WTC11 (cell line): Measurements from ENCODE around the gene DECR2. TPM values are rescaled to one million over a fixed set of nuclear protein-coding genes. Genes with fewer than 3 reads are reported as not detected.

Experiments
- CDX4 ChIP-seq: fragments of 250-450 bp; sonication (Bioruptor Pico); IDR thresholded peaks from 2 replicates; pipeline ENCODE4 v1.9.0; 2021; ENCODE audit warnings: moderate library complexity, mild to moderate bottlenecking, inconsistent platforms, borderline replicate concordance
- E2F1 ChIP-seq: sonication (generic); formaldehyde crosslinking; IDR thresholded peaks from 2 replicates; pipeline ENCODE4 v1.8.0; 2022; ENCODE audit warnings: mild to moderate bottlenecking, missing genetic modification reagents
- ETV6 ChIP-seq: sonication (generic); formaldehyde crosslinking; IDR thresholded peaks from 2 replicates; pipeline ENCODE4 v1.8.1; 2022; ENCODE audit warnings: mild to moderate bottlenecking, missing genetic modification reagents
- GABPB1 ChIP-seq: sonication (generic); formaldehyde crosslinking; IDR thresholded peaks from 2 replicates; pipeline ENCODE4 v1.8.1; 2023; ENCODE audit warnings: mild to moderate bottlenecking, missing genetic modification reagents
- HMGXB4 ChIP-seq: sonication (generic); formaldehyde crosslinking; IDR thresholded peaks from 2 replicates; pipeline ENCODE4 v1.8.1; 2023; ENCODE audit warnings: mild to moderate bottlenecking, moderate library complexity, missing genetic modification reagents
- IRF1 ChIP-seq: sonication (generic); formaldehyde crosslinking; IDR thresholded peaks from 2 replicates; pipeline ENCODE4 v1.8.0; 2023; ENCODE audit warnings: missing genetic modification reagents
- OVOL2 ChIP-seq: fragments of 250-450 bp; sonication (Bioruptor Pico); IDR thresholded peaks from 2 replicates; pipeline ENCODE4 v1.9.0; 2021; ENCODE audit warnings: mild to moderate bottlenecking, borderline replicate concordance
- PREB ChIP-seq: sonication (generic); formaldehyde crosslinking; IDR thresholded peaks from 2 replicates; pipeline ENCODE4 v1.8.1; 2022; ENCODE audit warnings: mild to moderate bottlenecking, missing genetic modification reagents, moderate library complexity, borderline replicate concordance
- RELA ChIP-seq: sonication (generic); formaldehyde crosslinking; IDR thresholded peaks from 2 replicates; pipeline ENCODE4 v1.8.1; 2022; ENCODE audit warnings: missing genetic modification reagents, mild to moderate bottlenecking, borderline replicate concordance
- RORB ChIP-seq: fragments of 250-450 bp; sonication (Bioruptor Pico); IDR thresholded peaks from 2 replicates; pipeline ENCODE4 v1.9.0; 2021; ENCODE audit warnings: mild to moderate bottlenecking
- SMAD3 ChIP-seq: sonication (generic); formaldehyde crosslinking; IDR thresholded peaks from 2 replicates; pipeline ENCODE4 v1.8.0; 2022; ENCODE audit warnings: missing genetic modification reagents, mild to moderate bottlenecking, borderline replicate concordance
- SOX15 ChIP-seq: fragments of 250-450 bp; sonication (Bioruptor Pico); IDR thresholded peaks from 2 replicates; pipeline ENCODE4 v1.9.0; 2021; ENCODE audit warnings: mild to moderate bottlenecking
- STAT6 ChIP-seq: sonication (generic); formaldehyde crosslinking; conservative IDR thresholded peaks from 2 replicates; pipeline ENCODE4 v1.8.1; 2023; ENCODE audit warnings: mild to moderate bottlenecking, low read depth, missing genetic modification reagents, moderate library complexity
- TP53 ChIP-seq: sonication (generic); formaldehyde crosslinking; IDR thresholded peaks from 2 replicates; pipeline ENCODE4 v1.8.1; 2023; ENCODE audit warnings: mild to moderate bottlenecking, missing genetic modification reagents
- ZNF138 ChIP-seq: sonication (generic); formaldehyde crosslinking; conservative IDR thresholded peaks from 2 replicates; pipeline ENCODE4 v1.8.1; 2022; ENCODE audit warnings: mild to moderate bottlenecking, moderate library complexity, missing genetic modification reagents
- ZNF232 ChIP-seq: sonication (generic); formaldehyde crosslinking; IDR thresholded peaks from 2 replicates; pipeline ENCODE4 v1.8.0; 2022; ENCODE audit warnings: mild to moderate bottlenecking, missing genetic modification reagents
- total RNA-seq: library from RNA; stranded (reverse); gene quantifications from 3 replicates; pipeline ENCODE4 v1.2.3, GENCODE V29; 2021
- TF ChIP-seq, protein P1 (sequence below): sonication (generic); formaldehyde crosslinking; IDR thresholded peaks from 2 replicates; pipeline ENCODE4 v1.8.1; 2022; ENCODE audit warnings: missing genetic modification reagents, borderline replicate concordance
- TF ChIP-seq, protein P2 (sequence below): fragments of 200-600 bp; IDR thresholded peaks from 2 replicates; pipeline ENCODE4 v1.8.0; 2022; ENCODE audit warnings: antibody characterized with exemption
- TF ChIP-seq, protein P3 (sequence below): sonication (generic); formaldehyde crosslinking; IDR thresholded peaks from 2 replicates; pipeline ENCODE4 v1.8.1; 2023; ENCODE audit warnings: mild to moderate bottlenecking, missing genetic modification reagents, borderline replicate concordance
- TF ChIP-seq, protein P4 (sequence below): fragments of 250-450 bp; sonication (Bioruptor Pico); IDR thresholded peaks from 2 replicates; pipeline ENCODE4 v2.1.2; 2022; ENCODE audit warnings: mild to moderate bottlenecking, moderate library complexity

Gene DECR2
- total RNA-seq, 1 experiment from 2014 or later = 43.6 TPM

DNA sequence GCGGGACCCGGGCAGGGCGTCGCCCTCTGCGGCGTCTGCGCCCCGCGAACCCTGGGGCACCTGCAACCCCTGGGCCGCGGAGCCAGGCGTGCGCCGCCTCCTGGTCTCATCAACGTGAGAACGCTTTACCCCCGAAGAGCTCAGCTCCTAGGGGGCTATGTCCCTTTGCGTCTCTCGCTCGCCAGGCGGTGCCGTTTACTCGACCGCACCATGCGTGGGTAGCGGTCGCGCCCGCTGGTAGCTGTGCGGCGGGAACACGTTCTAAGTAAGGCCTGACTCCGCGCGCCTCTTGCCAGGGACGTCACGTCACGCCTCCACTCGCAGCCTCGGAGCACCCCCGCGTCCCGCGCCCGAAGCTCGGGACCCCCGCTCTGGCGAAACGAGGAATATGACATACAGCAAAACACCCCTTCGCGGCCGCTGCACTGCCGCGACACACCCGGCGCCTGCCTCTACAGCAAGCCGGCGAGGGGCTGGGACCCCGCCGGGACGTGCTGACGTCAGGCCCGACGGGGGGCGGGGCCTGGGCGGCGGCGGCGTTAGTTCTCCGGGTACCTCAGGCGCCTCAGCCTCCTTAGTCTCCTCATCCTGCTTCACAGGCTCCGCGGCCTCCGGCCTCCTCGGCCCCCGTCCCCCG lies 23.5 kb downstream of the DECR2 start, which contains the start of gene RAB11FIP3 (continued):
- 0 out of 2 replicates have a peak, but pooled peaks have one; percentile 16 for TF ChIP-seq PREB
- TF ChIP-seq SMAD3 (CRISPR knock-in tag) = 0 out of 2 replicates have a peak, but pooled peaks have one; percentile 17
- no peak for TF ChIP-seq RORB
- peak; percentile 69 for TF ChIP-seq ZNF232 (CRISPR knock-in tag)
- TF ChIP-seq, protein P1, sequence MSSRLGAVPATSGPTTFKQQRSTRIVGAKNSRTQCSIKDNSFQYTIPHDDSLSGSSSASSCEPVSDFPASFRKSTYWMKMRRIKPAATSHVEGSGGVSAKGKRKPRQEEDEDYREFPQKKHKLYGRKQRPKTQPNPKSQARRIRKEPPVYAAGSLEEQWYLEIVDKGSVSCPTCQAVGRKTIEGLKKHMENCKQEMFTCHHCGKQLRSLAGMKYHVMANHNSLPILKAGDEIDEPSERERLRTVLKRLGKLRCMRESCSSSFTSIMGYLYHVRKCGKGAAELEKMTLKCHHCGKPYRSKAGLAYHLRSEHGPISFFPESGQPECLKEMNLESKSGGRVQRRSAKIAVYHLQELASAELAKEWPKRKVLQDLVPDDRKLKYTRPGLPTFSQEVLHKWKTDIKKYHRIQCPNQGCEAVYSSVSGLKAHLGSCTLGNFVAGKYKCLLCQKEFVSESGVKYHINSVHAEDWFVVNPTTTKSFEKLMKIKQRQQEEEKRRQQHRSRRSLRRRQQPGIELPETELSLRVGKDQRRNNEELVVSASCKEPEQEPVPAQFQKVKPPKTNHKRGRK = no peak
- TF ChIP-seq OVOL2 (CRISPR knock-in tag) = no peak
- TF ChIP-seq ZNF138 = no peak
- 0 out of 2 replicates have a peak, but pooled peaks have one; percentile 66 for TF ChIP-seq ETV6
- TF ChIP-seq IRF1 (CRISPR knock-in tag) = no peak
- no peak for TF ChIP-seq TP53 (CRISPR knock-in tag)
- TF ChIP-seq RELA (CRISPR knock-in tag) = no peak
- no peak for TF ChIP-seq SOX15
- TF ChIP-seq, protein P2, sequence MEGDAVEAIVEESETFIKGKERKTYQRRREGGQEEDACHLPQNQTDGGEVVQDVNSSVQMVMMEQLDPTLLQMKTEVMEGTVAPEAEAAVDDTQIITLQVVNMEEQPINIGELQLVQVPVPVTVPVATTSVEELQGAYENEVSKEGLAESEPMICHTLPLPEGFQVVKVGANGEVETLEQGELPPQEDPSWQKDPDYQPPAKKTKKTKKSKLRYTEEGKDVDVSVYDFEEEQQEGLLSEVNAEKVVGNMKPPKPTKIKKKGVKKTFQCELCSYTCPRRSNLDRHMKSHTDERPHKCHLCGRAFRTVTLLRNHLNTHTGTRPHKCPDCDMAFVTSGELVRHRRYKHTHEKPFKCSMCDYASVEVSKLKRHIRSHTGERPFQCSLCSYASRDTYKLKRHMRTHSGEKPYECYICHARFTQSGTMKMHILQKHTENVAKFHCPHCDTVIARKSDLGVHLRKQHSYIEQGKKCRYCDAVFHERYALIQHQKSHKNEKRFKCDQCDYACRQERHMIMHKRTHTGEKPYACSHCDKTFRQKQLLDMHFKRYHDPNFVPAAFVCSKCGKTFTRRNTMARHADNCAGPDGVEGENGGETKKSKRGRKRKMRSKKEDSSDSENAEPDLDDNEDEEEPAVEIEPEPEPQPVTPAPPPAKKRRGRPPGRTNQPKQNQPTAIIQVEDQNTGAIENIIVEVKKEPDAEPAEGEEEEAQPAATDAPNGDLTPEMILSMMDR = no peak
- no peak for TF ChIP-seq CDX4 (CRISPR knock-in tag)
- TF ChIP-seq E2F1 (CRISPR knock-in tag) = 0 out of 2 replicates have a peak, but pooled peaks have one; percentile 37
- TF ChIP-seq, protein P3, sequence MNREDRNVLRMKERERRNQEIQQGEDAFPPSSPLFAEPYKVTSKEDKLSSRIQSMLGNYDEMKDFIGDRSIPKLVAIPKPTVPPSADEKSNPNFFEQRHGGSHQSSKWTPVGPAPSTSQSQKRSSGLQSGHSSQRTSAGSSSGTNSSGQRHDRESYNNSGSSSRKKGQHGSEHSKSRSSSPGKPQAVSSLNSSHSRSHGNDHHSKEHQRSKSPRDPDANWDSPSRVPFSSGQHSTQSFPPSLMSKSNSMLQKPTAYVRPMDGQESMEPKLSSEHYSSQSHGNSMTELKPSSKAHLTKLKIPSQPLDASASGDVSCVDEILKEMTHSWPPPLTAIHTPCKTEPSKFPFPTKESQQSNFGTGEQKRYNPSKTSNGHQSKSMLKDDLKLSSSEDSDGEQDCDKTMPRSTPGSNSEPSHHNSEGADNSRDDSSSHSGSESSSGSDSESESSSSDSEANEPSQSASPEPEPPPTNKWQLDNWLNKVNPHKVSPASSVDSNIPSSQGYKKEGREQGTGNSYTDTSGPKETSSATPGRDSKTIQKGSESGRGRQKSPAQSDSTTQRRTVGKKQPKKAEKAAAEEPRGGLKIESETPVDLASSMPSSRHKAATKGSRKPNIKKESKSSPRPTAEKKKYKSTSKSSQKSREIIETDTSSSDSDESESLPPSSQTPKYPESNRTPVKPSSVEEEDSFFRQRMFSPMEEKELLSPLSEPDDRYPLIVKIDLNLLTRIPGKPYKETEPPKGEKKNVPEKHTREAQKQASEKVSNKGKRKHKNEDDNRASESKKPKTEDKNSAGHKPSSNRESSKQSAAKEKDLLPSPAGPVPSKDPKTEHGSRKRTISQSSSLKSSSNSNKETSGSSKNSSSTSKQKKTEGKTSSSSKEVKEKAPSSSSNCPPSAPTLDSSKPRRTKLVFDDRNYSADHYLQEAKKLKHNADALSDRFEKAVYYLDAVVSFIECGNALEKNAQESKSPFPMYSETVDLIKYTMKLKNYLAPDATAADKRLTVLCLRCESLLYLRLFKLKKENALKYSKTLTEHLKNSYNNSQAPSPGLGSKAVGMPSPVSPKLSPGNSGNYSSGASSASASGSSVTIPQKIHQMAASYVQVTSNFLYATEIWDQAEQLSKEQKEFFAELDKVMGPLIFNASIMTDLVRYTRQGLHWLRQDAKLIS (CRISPR knock-in tag) = no peak
- TF ChIP-seq, protein P4, sequence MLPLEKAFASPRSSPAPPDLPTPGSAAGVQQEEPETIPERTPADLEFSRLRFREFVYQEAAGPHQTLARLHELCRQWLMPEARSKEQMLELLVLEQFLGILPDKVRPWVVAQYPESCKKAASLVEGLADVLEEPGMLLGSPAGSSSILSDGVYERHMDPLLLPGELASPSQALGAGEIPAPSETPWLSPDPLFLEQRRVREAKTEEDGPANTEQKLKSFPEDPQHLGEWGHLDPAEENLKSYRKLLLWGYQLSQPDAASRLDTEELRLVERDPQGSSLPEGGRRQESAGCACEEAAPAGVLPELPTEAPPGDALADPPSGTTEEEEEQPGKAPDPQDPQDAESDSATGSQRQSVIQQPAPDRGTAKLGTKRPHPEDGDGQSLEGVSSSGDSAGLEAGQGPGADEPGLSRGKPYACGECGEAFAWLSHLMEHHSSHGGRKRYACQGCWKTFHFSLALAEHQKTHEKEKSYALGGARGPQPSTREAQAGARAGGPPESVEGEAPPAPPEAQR (CRISPR knock-in tag) = no peak
- TF ChIP-seq GABPB1 (CRISPR knock-in tag) = 0 out of 2 replicates have a peak, but pooled peaks have one; percentile 27
- TF ChIP-seq HMGXB4 (CRISPR knock-in tag) = peak; percentile 68
- no peak for TF ChIP-seq STAT6 (CRISPR knock-in tag)
